ENCODE results near the gene FBXL3. TPM values are rescaled to one million over a fixed set of nuclear protein-coding genes. Genes with fewer than 3 reads are reported as not detected.

The FBXL3 gene
- total and polyA plus RNA-seq, 2 experiments from 2014 or later: 5.0 to 14.6 TPM

DNA sequence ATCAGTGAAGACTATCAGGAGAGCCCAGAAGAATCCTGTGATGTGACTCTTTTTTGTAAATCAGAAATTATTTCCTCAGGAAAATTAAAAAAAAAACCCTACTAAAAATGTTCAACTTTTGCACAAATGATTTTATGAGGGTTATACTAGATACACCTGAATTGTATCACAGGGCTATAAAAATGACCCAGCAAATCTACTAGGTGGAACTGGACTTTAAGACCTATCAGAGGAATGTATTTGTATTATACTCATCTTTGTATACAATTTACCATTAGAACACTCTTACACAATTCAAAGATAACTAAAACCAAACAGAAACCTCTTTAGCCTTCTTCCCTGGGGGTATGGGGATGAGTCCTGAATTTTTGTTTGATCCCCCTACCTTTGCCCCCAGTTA lies 7.2 kb downstream of the FBXL3 start:
- Histone ChIP-seq H3K4me3 (no peak overlapping the region), H3K36me3 (ENCODE audit: insufficient read depth) (peaks cover 17% of the 10 kb centered on the region)
- H3K36me3 Mint-ChIP-seq (ENCODE audit: low read depth): peaks cover 19% of the 10 kb centered on the region

More for the DNA sequence above, 7.2 kb downstream of the FBXL3 start:
- H3K27ac Mint-ChIP-seq: no peak overlapping the region
- peaks cover 8% of the 10 kb centered on the region; the same call in 2 of the 3 replicates for H3K4me1 Mint-ChIP-seq
- no peaks in the 10 kb centered on the region for H3K27me3 ChIP-seq (ENCODE audit: insufficient read depth)
- H3F3A ChIP-seq (replicated peaks; ENCODE audit: low read depth): no peaks in the 10 kb centered on the region
- no peak overlapping the region for H2AFZ ChIP-seq
- no peaks in the 10 kb centered on the region for H3K27me3 Mint-ChIP-seq (ENCODE audit: insufficient read depth, low read depth, poor library complexity)
- no peaks in the 10 kb centered on the region for H3K9me3 Mint-ChIP-seq
- DNase-seq (ENCODE audit: low spot score) (no peak), ATAC-seq (no peak)
- H3K27ac ChIP-seq (ENCODE audit: low read depth): no peak overlapping the region
- no peak overlapping the region for H3K4me3 Mint-ChIP-seq
- H4K20me1 ChIP-seq (replicated peaks; ENCODE audit: insufficient read depth): peaks cover 10% of the 10 kb centered on the region
- H3K9me2 ChIP-seq (ENCODE audit: insufficient read depth): no peaks in the 10 kb centered on the region
- H3K4me2 ChIP-seq: no peak overlapping the region
- H3K4me1 ChIP-seq (ENCODE audit: insufficient read depth): 0 out of 2 replicates have a peak, but pooled peaks cover 5% of the 10 kb centered on the region
- peaks cover 78% of the 10 kb centered on the region for H3K79me2 ChIP-seq (replicated peaks; ENCODE audit: insufficient read depth)
- TF ChIP-seq ZNF462 (CRISPR knock-in tag; IDR thresholded peaks at IDR 0.05) (no peak), POLR2AphosphoS5 (IDR thresholded peaks at IDR 0.05; ENCODE audit: low read depth) (no peak)
